OCI-M2 (cell line): ENCODE data around the gene CORO2B.

Experiments used
- DNase-seq: peaks from one replicate; lab custom pipeline; 2025; ENCODE audit not compliant: unreplicated experiment; lab: John Stamatoyannopoulos, UW

CORO2B gene, protein sequence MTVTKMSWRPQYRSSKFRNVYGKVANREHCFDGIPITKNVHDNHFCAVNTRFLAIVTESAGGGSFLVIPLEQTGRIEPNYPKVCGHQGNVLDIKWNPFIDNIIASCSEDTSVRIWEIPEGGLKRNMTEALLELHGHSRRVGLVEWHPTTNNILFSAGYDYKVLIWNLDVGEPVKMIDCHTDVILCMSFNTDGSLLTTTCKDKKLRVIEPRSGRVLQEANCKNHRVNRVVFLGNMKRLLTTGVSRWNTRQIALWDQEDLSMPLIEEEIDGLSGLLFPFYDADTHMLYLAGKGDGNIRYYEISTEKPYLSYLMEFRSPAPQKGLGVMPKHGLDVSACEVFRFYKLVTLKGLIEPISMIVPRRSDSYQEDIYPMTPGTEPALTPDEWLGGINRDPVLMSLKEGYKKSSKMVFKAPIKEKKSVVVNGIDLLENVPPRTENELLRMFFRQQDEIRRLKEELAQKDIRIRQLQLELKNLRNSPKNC

DNA sequence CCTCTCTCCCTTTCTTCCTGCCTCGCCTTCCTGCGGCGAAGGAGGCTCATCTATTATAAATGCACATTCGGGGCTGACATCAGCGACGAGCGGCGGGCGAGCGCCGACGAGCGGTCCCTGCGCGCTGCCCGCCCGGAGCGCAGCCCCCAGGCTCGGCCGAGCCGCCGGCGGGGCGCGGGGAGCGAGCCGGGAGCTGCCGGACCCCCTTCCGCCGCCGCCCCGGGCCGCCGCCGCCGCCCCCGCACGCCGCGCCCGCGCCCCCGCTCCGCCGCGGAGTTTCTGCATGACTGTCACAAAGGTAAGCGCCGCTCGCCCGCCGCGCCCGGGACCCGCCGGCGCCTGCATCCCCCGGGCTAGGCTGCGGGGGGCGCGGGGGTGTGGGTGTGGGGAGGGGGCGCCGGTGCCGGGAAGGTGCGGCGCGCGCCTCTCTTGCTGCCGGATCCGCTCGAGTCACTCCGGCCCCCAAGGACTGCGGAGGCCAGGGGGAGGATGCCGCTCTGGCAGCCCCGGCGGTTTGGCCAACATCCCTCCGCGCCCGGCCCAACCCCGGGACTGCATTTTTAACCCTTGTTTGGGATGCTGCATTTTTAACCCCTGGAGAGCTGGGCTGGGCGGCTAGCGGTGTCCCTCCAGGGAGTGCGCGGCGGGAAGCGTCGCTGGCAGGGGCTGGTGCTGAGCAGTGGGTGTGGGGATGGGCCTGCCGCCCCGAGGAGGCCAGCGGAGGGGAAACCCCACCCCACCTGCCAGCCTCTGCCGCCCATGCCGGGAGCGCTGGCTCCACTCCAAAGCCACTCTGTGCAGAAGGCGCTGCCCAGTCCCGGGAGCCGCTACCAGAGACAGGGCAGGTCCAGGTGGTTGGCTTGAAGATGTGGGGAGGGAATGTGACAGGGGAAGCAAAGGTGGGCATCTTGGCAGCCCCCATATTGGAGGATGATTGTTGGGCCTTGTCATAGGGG is at the start of gene CORO2B:
CORO2B (plus strand) TSS at position 14 of the 956 bp plus-strand sequence; CDS start at position 284, 270 bp downstream.
- no peak for DNase-seq

DNA sequence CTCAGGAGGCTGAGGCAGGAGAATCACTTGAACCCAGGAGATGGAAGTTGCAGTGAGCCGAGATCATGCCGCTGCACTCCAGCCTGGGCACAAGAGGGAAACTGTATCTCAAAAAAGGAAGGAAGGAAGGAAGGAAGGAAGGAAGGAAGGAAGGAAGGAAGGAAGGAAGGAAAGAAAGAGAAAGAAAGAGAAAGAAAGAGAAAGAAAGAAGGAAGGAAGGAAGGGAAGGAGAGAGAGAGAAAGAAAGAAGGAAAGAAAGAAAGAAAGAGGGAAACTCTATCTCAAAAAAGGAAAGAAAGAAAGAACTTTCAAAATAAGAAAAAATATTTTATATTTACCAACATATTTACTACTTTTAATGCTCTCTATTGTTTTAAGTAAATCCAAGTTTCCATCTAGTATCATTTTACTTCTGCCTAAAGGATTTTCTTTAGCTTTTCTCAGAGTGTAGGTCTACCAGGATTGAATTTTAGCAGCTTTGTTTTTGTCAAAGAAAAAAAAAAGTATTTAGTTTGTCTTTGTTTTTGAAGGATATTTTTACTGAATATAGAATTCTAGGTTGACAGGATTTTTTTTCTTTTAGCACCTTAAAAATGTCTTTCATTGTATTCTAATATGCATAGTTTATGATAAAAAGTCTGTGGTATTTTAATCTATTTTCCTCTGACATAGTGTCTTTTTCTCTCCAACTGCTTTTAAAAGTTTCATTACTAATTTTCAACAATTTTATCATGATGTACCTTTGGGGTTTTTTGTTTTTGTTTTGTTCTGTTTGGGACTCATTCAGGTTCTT is 47.2 kb upstream of the CORO2B start:
- no peak for DNase-seq

DNA sequence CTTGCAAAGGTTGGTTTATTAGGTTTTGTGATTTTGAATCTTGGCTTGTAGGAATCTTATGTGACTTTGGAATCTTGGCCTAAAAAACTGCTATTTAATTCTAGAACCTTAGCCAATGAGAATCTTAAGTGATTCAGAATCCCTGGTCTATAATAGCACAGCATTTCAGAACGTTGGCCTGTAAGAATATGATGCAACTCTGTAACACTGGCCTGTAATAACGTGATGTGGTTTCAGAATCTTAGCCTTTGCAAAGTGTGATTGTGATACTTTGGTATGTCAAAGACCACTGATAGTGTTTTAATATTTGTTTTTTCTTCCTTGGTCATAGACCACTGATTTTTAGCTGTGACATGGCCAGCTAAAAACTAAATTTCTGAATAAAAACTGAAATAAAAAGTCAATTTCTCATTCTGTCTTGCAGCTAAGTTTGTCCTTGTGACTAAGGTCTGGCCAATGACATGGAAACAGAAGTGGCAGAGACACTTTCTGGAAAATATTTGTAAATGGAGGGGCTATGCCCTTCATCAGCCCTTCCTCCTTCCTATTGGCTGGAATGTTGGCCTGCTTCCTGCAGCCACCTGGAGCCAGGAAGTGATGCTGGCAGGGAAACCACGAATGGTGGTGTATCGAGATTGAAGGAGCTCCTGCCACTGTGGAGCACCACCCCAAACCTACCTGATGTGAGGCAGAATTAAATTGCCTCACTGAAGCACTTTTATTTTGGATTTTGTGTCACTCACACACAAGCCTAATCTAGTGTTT is 42.3 kb upstream of the CORO2B start:
- no peak for DNase-seq

DNA sequence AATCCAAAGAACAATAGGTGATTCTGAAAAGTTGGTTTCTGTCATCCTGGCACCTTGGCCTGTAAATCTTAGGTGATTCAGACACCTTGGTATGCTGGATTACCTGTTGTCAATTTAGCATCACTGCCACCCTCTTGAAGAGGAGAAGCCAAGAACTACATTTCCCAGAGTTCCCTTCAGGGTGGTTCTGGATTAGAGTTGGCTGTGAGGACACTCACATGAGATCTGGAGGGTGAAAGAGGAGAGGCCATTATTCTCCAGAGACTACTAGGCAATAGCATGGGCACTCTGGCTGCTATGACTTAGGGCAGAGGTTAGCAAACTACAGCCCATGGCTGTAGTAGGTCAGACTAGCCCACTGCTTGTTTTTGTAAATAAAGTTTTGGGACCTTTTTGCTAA is 41.7 kb upstream of the CORO2B start:
- no peak for DNase-seq

DNA sequence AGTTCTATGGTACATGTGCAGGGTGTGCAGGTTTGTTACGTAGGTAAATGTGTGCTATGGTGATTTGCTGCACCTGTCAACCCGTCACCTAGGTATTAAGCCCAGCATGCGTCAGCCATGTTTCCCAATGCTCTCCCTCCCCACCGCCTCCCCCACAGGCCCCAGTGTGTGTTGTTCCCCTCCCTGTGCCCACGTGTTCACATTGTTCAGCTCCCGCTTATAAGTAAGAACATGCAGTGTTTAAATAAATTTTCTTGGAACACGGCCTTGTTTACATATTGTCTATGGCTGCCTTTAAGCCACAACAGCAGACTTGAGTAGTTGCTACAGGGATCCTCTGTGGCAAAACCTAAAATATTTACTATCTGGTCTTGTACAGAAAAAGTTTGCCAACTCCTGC is 41.3 kb upstream of the CORO2B start:
- DNase-seq = no peak

DNA sequence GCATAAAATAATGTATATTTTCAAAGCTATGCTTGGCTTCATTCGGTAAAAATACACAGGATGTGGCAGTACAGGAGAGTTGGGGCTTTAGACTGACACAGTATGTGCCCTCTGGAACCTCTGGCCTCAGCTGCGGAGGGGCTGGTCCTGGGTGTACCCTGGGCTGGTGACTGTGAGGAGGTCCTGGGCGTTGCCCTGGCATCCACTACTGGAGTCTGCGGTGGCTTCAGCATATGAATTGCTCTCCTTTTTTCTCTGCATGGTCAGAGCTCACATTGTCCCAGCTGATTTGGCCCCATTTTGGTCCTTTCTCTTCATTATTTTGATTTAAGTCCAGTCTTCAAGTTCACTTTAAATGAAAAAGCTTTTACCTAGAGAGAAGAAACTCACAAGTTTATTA is 40.5 kb upstream of the CORO2B start:
- DNase-seq = no peak

DNA sequence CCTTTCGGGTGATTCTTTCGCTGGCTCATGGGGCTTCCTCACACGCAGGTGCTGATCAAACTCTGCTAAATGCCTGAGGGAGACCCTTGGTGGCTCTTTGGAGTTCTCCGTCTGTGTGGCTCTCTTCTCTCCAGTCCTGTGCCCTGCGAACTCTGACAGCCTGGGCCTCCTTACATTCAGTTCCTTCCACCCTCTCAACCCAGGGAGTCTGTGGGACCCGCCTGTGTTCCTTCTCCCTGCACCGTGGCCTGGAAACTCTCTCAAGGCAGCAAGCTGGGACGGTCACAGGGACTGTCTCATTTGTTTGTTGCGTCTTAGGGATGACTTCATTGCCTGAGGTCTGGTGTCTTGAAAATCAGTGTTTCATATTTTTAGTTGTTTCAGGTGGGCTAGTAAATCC is 37.0 kb upstream of the CORO2B start:
- no peak for DNase-seq

DNA sequence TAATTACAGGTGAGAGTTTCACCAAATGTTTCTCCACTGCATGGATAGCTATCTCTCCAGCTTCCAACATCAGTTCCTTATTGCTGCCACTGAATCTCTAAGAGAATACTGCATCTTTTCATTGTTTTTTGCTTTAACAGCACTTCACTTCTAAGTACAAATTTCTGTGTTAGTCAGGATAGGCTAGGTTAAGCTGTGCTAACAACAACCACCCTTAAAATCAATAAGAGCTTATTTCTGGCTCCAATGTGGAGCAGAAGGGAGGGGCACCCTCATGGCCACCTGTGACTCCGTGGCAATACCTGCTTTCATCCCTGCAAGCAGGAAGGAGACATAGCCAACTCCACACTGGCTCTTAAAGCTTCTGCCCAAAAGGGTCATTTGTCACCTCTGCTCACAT is 36.4 kb upstream of the CORO2B start:
- no peak for DNase-seq

DNA sequence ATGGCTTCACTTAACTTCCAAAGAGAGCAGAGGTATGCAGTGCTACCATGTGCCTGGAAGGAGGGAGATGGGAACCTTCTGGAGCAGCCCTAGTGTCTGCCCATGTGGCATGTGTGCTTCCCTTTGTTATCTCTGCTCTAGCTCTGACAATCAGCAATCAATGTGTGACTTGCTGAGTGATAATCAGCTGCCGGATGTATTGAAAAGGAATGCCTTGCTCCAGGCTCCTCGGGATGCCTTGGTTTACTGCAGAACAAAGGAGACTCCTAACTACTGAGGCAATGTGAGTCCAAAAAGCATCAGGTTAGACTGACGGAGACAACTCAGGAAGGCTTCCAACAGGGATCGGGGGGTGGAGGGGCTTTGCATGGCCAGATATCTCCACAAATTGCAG is 36.0 kb upstream of the CORO2B start:
- no peak for DNase-seq

DNA sequence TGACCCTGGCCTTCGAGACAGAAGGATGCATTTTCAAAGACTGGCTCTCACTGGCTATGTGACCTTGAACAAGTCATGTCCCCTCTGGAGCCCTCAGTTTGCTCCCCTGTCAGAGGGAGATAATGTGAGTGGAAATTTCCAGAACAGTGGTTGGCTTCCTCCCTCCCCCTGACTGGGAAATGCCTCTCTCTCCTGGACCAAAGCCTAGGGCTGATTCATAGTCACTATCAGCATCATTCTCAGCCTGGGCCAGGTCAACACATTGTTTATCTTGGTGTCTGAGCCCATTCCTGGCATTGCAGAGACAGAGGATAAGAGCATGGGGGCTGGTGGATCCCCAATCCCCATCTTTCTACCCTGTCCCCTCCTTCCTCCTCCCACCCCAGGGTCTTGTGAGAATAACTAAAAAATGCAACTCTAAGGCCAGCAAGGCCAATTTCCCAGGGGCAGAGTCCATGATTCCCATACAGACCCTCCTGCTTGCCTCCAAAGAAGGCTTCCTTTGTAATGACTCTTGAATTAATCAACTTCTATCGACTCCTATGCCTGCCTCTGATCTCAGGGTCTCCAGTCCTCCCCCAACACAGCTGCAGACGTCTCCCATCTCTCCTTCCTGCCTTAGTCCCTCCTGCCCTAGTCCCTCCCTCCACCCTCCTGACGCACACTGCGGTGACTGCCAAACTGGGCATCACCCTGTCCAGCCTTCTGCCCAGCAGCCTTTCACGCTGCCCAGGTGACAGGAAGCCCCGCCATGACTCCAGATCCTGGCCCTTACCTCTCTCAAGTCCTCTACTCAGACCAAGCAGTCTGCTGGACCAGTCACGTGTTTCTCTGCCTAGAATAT is 35.4 kb upstream of the CORO2B start:
- no peak for DNase-seq

DNA sequence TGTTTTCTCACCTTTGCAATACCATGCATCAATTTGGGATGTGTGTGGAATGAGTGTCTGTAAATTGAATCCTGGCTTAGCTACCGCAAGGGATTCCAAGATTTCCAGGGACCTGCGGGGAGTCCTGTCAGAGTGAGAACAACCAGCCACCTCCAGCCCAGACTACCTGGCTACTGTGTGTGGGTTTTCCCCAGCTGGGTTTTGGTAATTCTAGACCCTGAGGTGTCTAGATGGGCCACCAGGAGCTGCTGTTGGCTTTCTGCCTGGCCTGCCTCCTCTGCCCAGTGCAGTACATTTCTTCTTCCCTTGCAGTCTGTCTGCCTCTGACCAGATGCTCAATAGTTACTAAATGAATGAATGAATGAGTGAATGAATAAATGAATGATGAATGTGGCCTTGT is 32.5 kb upstream of the CORO2B start:
- no peak for DNase-seq

DNA sequence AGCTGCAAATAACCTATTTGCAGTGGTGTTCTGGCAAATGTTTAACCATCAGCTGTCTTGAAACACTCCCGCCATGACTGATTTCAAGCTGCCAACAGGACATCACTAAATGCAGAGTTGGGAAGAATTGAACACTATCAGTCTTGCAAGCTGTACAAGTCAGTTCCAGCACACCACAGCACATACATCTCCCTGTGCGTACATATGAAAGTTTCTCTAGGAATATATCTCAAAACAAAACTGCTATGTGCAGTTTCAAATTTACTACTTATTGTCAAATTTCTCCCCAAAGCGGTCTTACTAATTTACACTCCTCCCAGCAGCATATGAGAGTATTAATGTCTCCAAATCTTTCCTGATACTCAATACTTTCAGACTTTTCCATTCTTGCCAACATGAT is 30.4 kb upstream of the CORO2B start:
- no peak for DNase-seq

DNA sequence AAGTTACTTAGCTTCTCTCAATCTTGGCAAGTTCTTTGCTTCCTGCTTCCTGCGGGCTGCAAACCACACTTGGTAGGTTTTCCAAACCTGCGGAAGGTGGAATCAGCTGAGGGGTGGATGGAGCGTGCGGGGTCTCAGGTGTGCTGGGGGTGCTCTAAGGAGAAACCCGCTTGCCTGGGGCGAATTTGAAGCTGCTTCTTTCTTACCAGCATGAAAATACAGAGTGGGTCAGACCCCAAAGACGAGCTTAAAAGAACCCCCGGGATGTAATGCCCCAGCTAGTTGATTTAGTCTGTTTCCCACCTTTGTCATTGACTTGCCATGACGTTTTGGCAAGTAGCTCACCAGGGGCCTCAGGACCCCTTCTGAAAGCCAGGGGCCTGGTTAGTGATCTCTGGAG is 28.8 kb upstream of the CORO2B start:
- no peak for DNase-seq

DNA sequence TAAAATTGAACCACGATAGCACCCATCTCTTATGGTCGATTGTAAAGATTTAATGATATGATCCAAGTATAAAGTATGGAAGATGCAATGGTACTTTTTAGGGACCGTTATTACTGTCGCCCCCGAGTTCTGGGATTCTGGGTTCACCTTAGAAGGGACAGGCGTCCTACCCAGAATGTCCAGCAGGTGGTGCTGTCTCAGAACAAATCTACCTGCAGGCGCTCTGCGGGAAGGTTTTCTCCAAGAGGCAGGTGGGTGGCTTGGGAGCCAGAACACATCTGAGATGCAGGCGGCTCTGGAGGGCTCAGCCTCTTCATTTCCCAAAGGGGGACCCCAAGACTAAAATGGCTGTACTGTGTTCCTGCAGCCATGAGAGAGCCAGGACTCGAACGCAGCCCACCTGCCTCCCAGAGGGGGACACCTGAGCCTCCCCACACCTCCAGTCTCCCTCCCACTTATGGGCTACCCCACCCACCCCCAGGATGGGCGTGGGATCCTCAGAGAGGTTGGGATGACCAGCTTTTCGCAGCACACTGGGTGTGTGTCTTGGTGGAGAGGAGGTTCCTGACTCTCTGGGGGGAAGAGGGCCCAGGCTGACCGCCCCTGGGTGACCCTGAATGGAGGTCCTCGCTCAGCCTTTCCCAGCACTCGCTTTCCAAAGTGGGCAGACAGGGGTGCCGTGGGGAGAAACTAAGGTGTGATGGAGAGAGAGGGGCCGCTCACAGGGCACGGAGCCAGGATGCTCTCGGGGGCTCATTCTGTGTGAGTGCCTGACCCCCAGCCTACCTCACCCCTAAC is 28.1 kb upstream of the CORO2B start:
- DNase-seq = no peak

DNA sequence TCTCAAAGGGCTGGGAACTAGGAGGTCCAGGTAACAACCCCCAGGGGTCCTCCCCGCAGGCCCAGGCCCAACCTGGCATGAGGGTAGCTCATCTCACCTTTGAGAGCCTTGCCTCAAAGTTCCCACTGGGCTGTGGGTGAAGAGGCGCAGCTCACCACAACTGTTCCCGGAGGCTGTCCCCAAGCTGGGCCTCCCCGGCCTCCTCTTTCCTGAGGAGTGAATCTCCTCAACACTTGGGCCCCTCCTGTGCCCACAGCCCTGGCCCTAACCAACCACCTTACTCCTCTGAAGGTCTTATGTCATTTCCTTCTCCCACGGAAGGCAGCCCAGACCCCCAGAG is 27.5 kb upstream of the CORO2B start:
- DNase-seq = no peak

DNA sequence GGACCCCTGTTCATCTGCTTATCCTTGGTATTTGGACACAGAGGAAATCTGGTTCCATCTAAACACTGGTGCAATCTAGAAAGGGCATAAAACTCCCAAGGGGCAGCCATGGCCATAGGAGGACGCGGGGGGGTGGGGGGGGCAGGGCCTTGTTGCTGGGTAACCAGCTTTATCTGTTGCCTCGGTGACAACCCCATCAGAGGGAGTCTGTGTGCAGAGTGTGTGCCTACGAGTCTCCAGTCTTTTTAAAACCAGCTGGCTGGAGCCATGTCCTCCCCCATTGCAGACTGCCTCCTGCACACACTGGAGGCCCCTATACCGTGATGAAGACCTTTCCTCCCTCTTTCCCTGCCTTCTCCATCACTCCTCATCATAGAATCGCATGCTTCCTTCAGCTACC is 26.4 kb upstream of the CORO2B start:
- no peak for DNase-seq

DNA sequence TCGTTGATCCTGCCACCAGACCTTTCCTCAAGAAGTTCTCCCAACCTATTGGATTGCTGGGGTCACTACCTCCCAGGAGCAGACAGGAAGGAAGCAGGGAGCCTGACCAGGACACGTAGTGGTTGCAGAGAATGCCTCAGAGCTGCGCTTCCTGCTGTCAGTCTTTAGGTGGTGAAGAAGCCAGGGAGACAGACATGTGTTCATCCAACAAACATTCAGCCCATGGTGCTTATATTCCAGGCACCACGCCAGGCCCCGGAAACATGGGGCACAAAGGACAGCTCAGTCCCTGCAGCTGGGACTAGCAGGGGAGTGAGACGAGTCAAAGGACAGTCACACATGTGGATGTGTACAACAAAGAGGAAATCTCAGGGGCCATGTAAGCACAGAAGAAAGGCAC is 26.0 kb upstream of the CORO2B start:
- DNase-seq = no peak

DNA sequence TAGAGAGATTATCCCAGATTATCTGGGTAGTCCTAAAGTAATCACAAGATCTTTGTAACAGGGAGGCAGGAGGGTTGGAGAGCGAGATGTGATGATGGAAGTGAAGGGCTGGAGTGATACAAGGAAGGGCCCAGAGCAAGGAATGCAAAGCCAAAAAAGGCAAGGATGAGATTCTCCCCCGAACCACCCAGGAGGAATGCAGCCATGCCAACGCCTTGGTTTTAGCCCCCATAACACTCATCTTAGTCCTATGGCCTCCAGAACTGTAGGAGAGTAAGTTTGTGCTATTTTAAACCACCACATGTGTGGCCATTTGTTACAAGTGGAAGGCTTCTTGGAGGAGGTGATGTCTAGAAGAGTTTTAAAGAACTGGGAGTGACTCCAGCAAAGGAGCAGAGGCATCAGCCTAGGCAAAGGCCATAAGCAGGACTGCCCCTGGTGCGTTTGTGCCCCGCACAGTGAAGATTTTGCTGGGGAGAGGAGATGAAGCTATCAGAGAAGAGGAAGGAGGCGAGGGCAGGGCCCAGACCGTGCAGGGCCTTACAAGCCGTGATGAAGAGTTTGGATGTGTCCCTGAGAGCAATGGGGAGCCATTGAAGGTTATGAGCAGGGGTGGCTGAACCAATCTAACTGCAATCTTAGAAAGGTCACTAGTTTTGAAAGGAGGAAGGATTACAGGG is 25.3 kb upstream of the CORO2B start:
- DNase-seq = no peak
